SK-N-SH treated with all-trans-retinoic acid at 6 μM for 48 hours (cell line): Measurements from ENCODE around the gene PAK5.

Experiments
- ARNTL ChIP-seq: fragments of 450-650 bp; formaldehyde crosslinking; IDR thresholded peaks from 2 replicates; pipeline ENCODE4 v1.5.0; 2020; ENCODE audit warnings: low read depth, mild to moderate bottlenecking, moderate library complexity, borderline replicate concordance
- BACH2 ChIP-seq: fragments of 250-450 bp; sonication (Bioruptor Pico); IDR thresholded peaks from 2 replicates; pipeline ENCODE4 v1.9.0; 2021; ENCODE audit warnings: mild to moderate bottlenecking, borderline replicate concordance
- CSRNP3 ChIP-seq: fragments of 250-450 bp; sonication (Bioruptor Pico); IDR thresholded peaks from 2 replicates; pipeline ENCODE4 v1.5.1; 2021; ENCODE audit warnings: mild to moderate bottlenecking, moderate library complexity
- ISL1 ChIP-seq: fragments of 250-450 bp; sonication (Bioruptor Pico); IDR thresholded peaks from 2 replicates; pipeline ENCODE4 v2.1.2; 2022; ENCODE audit warnings: mild to moderate bottlenecking, moderate library complexity
- RARB ChIP-seq: fragments of 250-450 bp; sonication (Bioruptor Pico); IDR thresholded peaks from 2 replicates; pipeline ENCODE4 v1.8.0; 2021; ENCODE audit warnings: mild to moderate bottlenecking, moderate library complexity
- ZFP30 ChIP-seq: fragments of 450-650 bp; formaldehyde crosslinking; IDR thresholded peaks from 2 replicates; pipeline ENCODE4 v1.5.0; 2022; ENCODE audit warnings: mild to moderate bottlenecking, moderate library complexity
- ZNF565 ChIP-seq: fragments of 450-650 bp; formaldehyde crosslinking; conservative IDR thresholded peaks from 2 replicates; pipeline ENCODE4 v1.5.0; 2020; ENCODE audit warnings: low read depth, mild to moderate bottlenecking, moderate library complexity

- TF ChIP-seq CSRNP3 (CRISPR knock-in tag) = no peak
- TF ChIP-seq BACH2 (CRISPR knock-in tag) = no peak
- TF ChIP-seq ARNTL = no peak
- no peak for TF ChIP-seq ISL1 (CRISPR knock-in tag)
- no peak for TF ChIP-seq RARB
- TF ChIP-seq ZNF565 = no peak
- TF ChIP-seq ZFP30 (CRISPR knock-in tag) = no peak
Measured at GRCh38 chr20:9491324-9491723, 347.6 kb downstream of the PAK5 start.
